Stimulated activated CD8-positive, alpha-beta memory T cell treated with anti-CD3 and anti-CD28 coated beads, Interleukin-12 subunit alpha, Interleukin-12 subunit beta, amount 100 ng/mL, for 4 hours (primary cell): Measurements from ENCODE around the gene TAB2.

Experiments
- DNase-seq: peaks from one replicate; pipeline ENCODE4 v3.0.0-alpha.2; 2020; ENCODE audit warnings: low read depth

TAB2 gene

GRCh38 chr6:149372062-149372461 is 54.5 kb downstream of the TAB2 start:
- DNase-seq = no peak

GRCh38 chr6:149373511-149373910 is 56.0 kb downstream of the TAB2 start:
- DNase-seq = no peak

- no peak for DNase-seq
Observed at GRCh38 chr6:149379977-149380376, 62.5 kb downstream of the TAB2 start.

GRCh38 chr6:149380523-149380922 is 63.0 kb downstream of the TAB2 start:
- no peak for DNase-seq

GRCh38 chr6:149383371-149383770 is 65.9 kb downstream of the TAB2 start:
- DNase-seq = no peak

- DNase-seq = no peak
Observed at GRCh38 chr6:149384464-149384863, 67.0 kb downstream of the TAB2 start.

- DNase-seq = no peak
Observed at GRCh38 chr6:149385998-149386646, 68.6 kb downstream of the TAB2 start.

- DNase-seq = no peak
Observed at GRCh38 chr6:149387779-149388512, 70.4 kb downstream of the TAB2 start.

GRCh38 chr6:149389509-149390297 is 72.2 kb downstream of the TAB2 start:
- no peak for DNase-seq

- DNase-seq = no peak
Observed at GRCh38 chr6:149392093-149392492, 74.6 kb downstream of the TAB2 start.

- DNase-seq = no peak
Observed at GRCh38 chr6:149392535-149392934, 75.0 kb downstream of the TAB2 start.

- no peak for DNase-seq
Observed at GRCh38 chr6:149393002-149393679, 75.6 kb downstream of the TAB2 start.

GRCh38 chr6:149395185-149395584 is 77.7 kb downstream of the TAB2 start:
- no peak for DNase-seq

- DNase-seq = no peak
Observed at GRCh38 chr6:149397384-149397783, 79.9 kb downstream of the TAB2 start.

- no peak for DNase-seq
Observed at GRCh38 chr6:149400050-149400449, 82.5 kb downstream of the TAB2 start, which contains the start of gene SUMO4. TSS of gene SUMO4 (plus strand) at chr6:149400262. CDS start at chr6:149400392, 130 bp downstream.

- no peak for DNase-seq
Observed at GRCh38 chr6:149403534-149403933, 86.0 kb downstream of the TAB2 start.

- no peak for DNase-seq
Observed at GRCh38 chr6:149405823-149406765, 88.6 kb downstream of the TAB2 start.

GRCh38 chr6:149409617-149410016 is 92.1 kb downstream of the TAB2 start:
- no peak for DNase-seq

- DNase-seq = no peak
Observed at GRCh38 chr6:149410557-149410956, 93.0 kb downstream of the TAB2 start.

GRCh38 chr6:149414009-149414408 is 96.5 kb downstream of the TAB2 start:
- DNase-seq = no peak

GRCh38 chr6:149414821-149415220 is 97.3 kb downstream of the TAB2 start:
- no peak for DNase-seq
